H1 (cell line): ENCODE data around the gene MREG. TPM values are rescaled to one million over a fixed set of nuclear protein-coding genes. Genes with fewer than 3 reads are reported as not detected.

ENCODE experiments used
- EGR1 ChIP-seq: IDR thresholded peaks from 2 replicates; pipeline ENCODE4 v1.6.1; 2011; ENCODE audit warnings: low read depth, low read length, borderline replicate concordance
- KDM4A ChIP-seq: IDR thresholded peaks from one replicate; pipeline ENCODE4 v1.7.1; 2012; ENCODE audit warnings: low read depth, mild to moderate bottlenecking, moderate library complexity, low read length, inconsistent platforms; ENCODE audit not compliant: severe bottlenecking
- RXRA ChIP-seq: IDR thresholded peaks from 2 replicates; pipeline ENCODE4 v1.6.1; 2011; ENCODE audit warnings: low read depth, mild to moderate bottlenecking, low read length, moderate library complexity; ENCODE audit not compliant: insufficient read depth
- polyA plus RNA-seq, 7 experiments: library from polyadenylated mRNA; depleted of rRNA in 3 of 7; stranded (reverse) in 5 of 7; unstranded in 2 of 7; fragments of >200 nt in 5 of 7; fragments of 200-250 nt in 2 of 7; gene quantifications; 1 replicate in 5 of 7; 2 replicates in 1 of 7; 4 replicates in 1 of 7; pipeline versions ENCODE4 v1.2.1 to v1.2.3, GENCODE V29; 2011 to 2013; ENCODE audit warnings: missing spikeins in 2 of 7, mixed read lengths in 2 of 7
- total RNA-seq: library from RNA; stranded (reverse); fragmentation: NEBNext Ultra II Directional; extraction: Animal tissue kit (Norgen Biotek cat#: 25700); gene quantifications from 2 replicates; pipeline ENCODE4 v1.2.1, GENCODE V29; 2021

Gene MREG
- total and polyA plus RNA-seq, 2 of the 8 experiments (the other 6 are each of a cell fraction or from before 2014, with no cell fraction given), result 7.5 to 31.9 TPM

- TF ChIP-seq KDM4A (no peak), RXRA (no peak), EGR1 (no peak)
Measured at GRCh38 chr2:216044883-216045486, 31.6 kb upstream of the MREG start (continued).
